H9 (cell line): ENCODE results near the gene SFXN5. TPM values are rescaled to one million over a fixed set of nuclear protein-coding genes. Genes with fewer than 3 reads are reported as not detected.

ENCODE experiments used
- DNase-seq: peaks from one replicate; pipeline ENCODE4 v3.0.0-alpha.2; 2017
- H2AFZ ChIP-seq: one replicate; pipeline ENCODE4 v1.6.1; 2013; ENCODE audit warnings: mild to moderate bottlenecking, low read length, control low read depth, moderate library complexity
- H2AK5ac ChIP-seq: 2 replicates; pipeline ENCODE4 v1.6.1; 2013; ENCODE audit warnings: low read length, control low read depth, mixed read lengths; ENCODE audit not compliant: insufficient read length
- H2BK120ac ChIP-seq: one replicate; pipeline ENCODE4 v1.6.1; 2013; ENCODE audit warnings: low read depth, mild to moderate bottlenecking, low read length, control low read depth, inconsistent platforms; ENCODE audit not compliant: poor library complexity, severe bottlenecking
- H2BK12ac ChIP-seq: 2 replicates; pipeline ENCODE4 v1.6.1; 2013; ENCODE audit warnings: low read length, control low read depth, mixed read lengths, low read depth; ENCODE audit not compliant: insufficient read length
- H2BK15ac ChIP-seq: 2 replicates; pipeline ENCODE4 v1.6.1; 2013; ENCODE audit warnings: low read depth, low read length, control low read depth
- H2BK20ac ChIP-seq: one replicate; pipeline ENCODE4 v1.6.1; 2013; ENCODE audit warnings: low read depth, mild to moderate bottlenecking, low read length, control low read depth, inconsistent platforms; ENCODE audit not compliant: poor library complexity, severe bottlenecking
- H2BK5ac ChIP-seq: 2 replicates; pipeline ENCODE4 v1.6.1; 2013; ENCODE audit warnings: low read length, control low read depth, mixed read lengths; ENCODE audit not compliant: insufficient read length
- H3K14ac ChIP-seq: 2 replicates; pipeline ENCODE4 v1.6.1; 2013; ENCODE audit warnings: low read length, control low read depth; ENCODE audit not compliant: insufficient read depth
- H3K18ac ChIP-seq: 2 replicates; pipeline ENCODE4 v1.6.1; 2013; ENCODE audit warnings: low read depth, mild to moderate bottlenecking, mixed read lengths, low read length, control low read depth; ENCODE audit not compliant: insufficient read length
- H3K23ac ChIP-seq: 2 replicates; pipeline ENCODE4 v1.6.1; 2013; ENCODE audit warnings: low read length, control low read depth, mixed read lengths, low read depth; ENCODE audit not compliant: insufficient read length
- H3K23me2 ChIP-seq: 2 replicates; pipeline ENCODE4 v1.6.1; 2013; ENCODE audit warnings: low read depth, mild to moderate bottlenecking, mixed read lengths, low read length, control low read depth; ENCODE audit not compliant: insufficient read length, poor library complexity, severe bottlenecking
- H3K27ac ChIP-seq: 2 replicates; pipeline ENCODE4 v1.5.1; 2013; ENCODE audit warnings: low read length, control low read depth, mixed read lengths, low read depth; ENCODE audit not compliant: insufficient read length
- H3K27me3 ChIP-seq: 2 replicates; pipeline ENCODE4 v1.6.1; 2013; ENCODE audit warnings: low read length, control low read depth, inconsistent platforms; ENCODE audit not compliant: insufficient read depth
- H3K4ac ChIP-seq: 2 replicates; pipeline ENCODE4 v1.6.1; 2013; ENCODE audit warnings: low read depth, mild to moderate bottlenecking, control low read depth, inconsistent platforms, low read length, moderate library complexity
- H3K4me1 ChIP-seq: 2 replicates; pipeline ENCODE4 v1.6.1; 2013; ENCODE audit warnings: low read length, control low read depth, inconsistent platforms; ENCODE audit not compliant: insufficient read depth
- H3K4me2 ChIP-seq: 2 replicates; pipeline ENCODE4 v1.6.1; 2013; ENCODE audit warnings: low read length, control low read depth, mixed read lengths; ENCODE audit not compliant: insufficient read length, insufficient read depth
- H3K56ac ChIP-seq: 2 replicates; pipeline ENCODE4 v1.6.1; 2013; ENCODE audit warnings: low read depth, mild to moderate bottlenecking, mixed read lengths, low read length, control low read depth; ENCODE audit not compliant: insufficient read length
- H3K79me1 ChIP-seq: 2 replicates; pipeline ENCODE4 v1.6.1; 2013; ENCODE audit warnings: low read depth, mild to moderate bottlenecking, moderate library complexity, low read length, control low read depth, inconsistent platforms; ENCODE audit not compliant: insufficient read depth, poor library complexity, severe bottlenecking
- H3K79me2 ChIP-seq: 2 replicates; pipeline ENCODE4 v1.6.1; 2013; ENCODE audit warnings: low read length, control low read depth, inconsistent platforms; ENCODE audit not compliant: insufficient read depth
- H3K9ac ChIP-seq: 2 replicates; pipeline ENCODE4 v1.6.1; 2013; ENCODE audit warnings: low read length, control low read depth, mixed read lengths; ENCODE audit not compliant: insufficient read length; ENCODE audit errors: extremely low read depth
- H3K9me3 ChIP-seq: one replicate; pipeline ENCODE4 v1.6.1; 2013; ENCODE audit warnings: low read depth, low read length, inconsistent platforms; ENCODE audit not compliant: control insufficient read depth
- H3T11ph ChIP-seq: one replicate; pipeline ENCODE4 v1.6.1; 2013; ENCODE audit warnings: mild to moderate bottlenecking, low read length, control low read depth, inconsistent platforms
- H4K20me1 ChIP-seq: one replicate; pipeline ENCODE4 v1.6.1; 2013; ENCODE audit not compliant: control insufficient read depth, insufficient read length, insufficient read depth
- H4K5ac ChIP-seq: 2 replicates; pipeline ENCODE4 v1.6.1; 2013; ENCODE audit warnings: low read depth, mild to moderate bottlenecking, mixed read lengths, low read length, control low read depth; ENCODE audit not compliant: insufficient read length
- H4K8ac ChIP-seq: replicated peaks from 2 replicates; pipeline ENCODE4 v1.6.1; 2013; ENCODE audit warnings: low read length, control low read depth, mixed read lengths, low read depth; ENCODE audit not compliant: insufficient read length
- H4K91ac ChIP-seq: 2 replicates; pipeline ENCODE4 v1.6.1; 2013; ENCODE audit warnings: low read depth, mild to moderate bottlenecking, moderate library complexity, mixed read lengths, low read length, control low read depth; ENCODE audit not compliant: insufficient read length
- H3K27ac Mint-ChIP-seq, 3 experiments: 2 replicates in 2 of 3; 3 replicates in 1 of 3; pipeline ENCODE4 v1.8.0; 2020 to 2021; ENCODE audit warnings: mixed read lengths in 3 of 3, mild to moderate bottlenecking in 1 of 3, moderate library complexity in 1 of 3
- H3K27me3 Mint-ChIP-seq: 2 replicates; pipeline ENCODE4 v1.8.0; 2021; ENCODE audit warnings: low read depth, mild to moderate bottlenecking, moderate library complexity, mixed read lengths
- H3K36me3 Mint-ChIP-seq, 3 experiments: 2 replicates in 2 of 3; 3 replicates in 1 of 3; pipeline ENCODE4 v1.8.0; 2020 to 2021; ENCODE audit warnings: low read depth in 3 of 3, mixed read lengths in 3 of 3; ENCODE audit not compliant: insufficient read depth in 1 of 3
- H3K4me1 Mint-ChIP-seq, 2 experiments: 2 replicates each; pipeline ENCODE4 v1.8.0; 2020; ENCODE audit warnings: mixed read lengths in 2 of 2
- H3K4me3 Mint-ChIP-seq, 2 experiments: 2 replicates in 1 of 2; 3 replicates in 1 of 2; pipeline ENCODE4 v1.8.0; 2020 to 2021; ENCODE audit warnings: mild to moderate bottlenecking in 2 of 2, mixed read lengths in 2 of 2, moderate library complexity in 1 of 2
- H3K9me3 Mint-ChIP-seq, 2 experiments: 2 replicates in 1 of 2; 3 replicates in 1 of 2; pipeline ENCODE4 v1.8.0; 2020; ENCODE audit warnings: mild to moderate bottlenecking in 2 of 2, mixed read lengths in 2 of 2, moderate library complexity in 1 of 2
- CTCF ChIP-seq: fragments of 200-600 bp; sonication (generic); conservative IDR thresholded peaks from 3 replicates; pipeline ENCODE4 v1.8.0; 2021; ENCODE audit warnings: antibody characterized with exemption, mild to moderate bottlenecking
- WGBS: extraction: QIAGEN DNeasy Blood & Tissue Kit; methylation state at CpG from one replicate; pipeline ENCODE4 v1.1.7; 2013; ENCODE audit warnings: missing lambda C conversion rate, low lambda C conversion rate, mixed read lengths; ENCODE audit not compliant: insufficient read length; ENCODE audit errors: extremely low coverage; 5-methylcytosine and 5-hydroxymethylcytosine counted together
- total RNA-seq: library from RNA; stranded (reverse); gene quantifications from 2 replicates; pipeline ENCODE4 v1.2.1, GENCODE V29; 2021

SFXN5 gene
- total RNA-seq, 1 experiment from 2014 or later: 30.9 TPM

GRCh38 chr2:73018188-73018825 is 53.2 kb downstream of the SFXN5 start:
- no peaks in the 10 kb centered on the region for H3K27me3 Mint-ChIP-seq
- no peak overlapping the region for H3K9ac ChIP-seq
- H2BK20ac ChIP-seq: no peak overlapping the region
- no peak for TF ChIP-seq CTCF
- no peak overlapping the region for H4K91ac ChIP-seq
- no peak overlapping the region for H3K27ac ChIP-seq
- no peak overlapping the region for H3K4me2 ChIP-seq
- H3T11ph ChIP-seq: no peak overlapping the region
- H3K27me3 ChIP-seq: no peaks in the 10 kb centered on the region
- H3K4me3 Mint-ChIP-seq: no peak overlapping the region
- no peak overlapping the region for H3K56ac ChIP-seq
- DNase-seq: no peak
- H3K9me3 Mint-ChIP-seq: no peaks in the 10 kb centered on the region
- H3K9me3 ChIP-seq: no peaks in the 10 kb centered on the region
- no peak overlapping the region for H3K4ac ChIP-seq
- H4K8ac ChIP-seq: no peak overlapping the region
- no peaks in the 10 kb centered on the region for H3K23me2 ChIP-seq
- H3K18ac ChIP-seq: no peak overlapping the region
- WGBS: no CpG with 5 or more reads among the region's 2 CpGs
- H3K79me1 ChIP-seq: no peaks in the 10 kb centered on the region
- H4K20me1 ChIP-seq: no peaks in the 10 kb centered on the region
- H3K27ac Mint-ChIP-seq: 0 out of 7 replicates have a peak overlapping the region, but pooled peaks of 1 of the 3 experiments have one; percentile 57
- no peak overlapping the region for H2AK5ac ChIP-seq
- no peak overlapping the region for H2AFZ ChIP-seq
- H2BK5ac ChIP-seq: no peak overlapping the region
- H3K4me1 Mint-ChIP-seq: no peaks in the 10 kb centered on the region
- no peak overlapping the region for H3K23ac ChIP-seq
- no peak overlapping the region for H2BK120ac ChIP-seq
- no peak overlapping the region for H2BK12ac ChIP-seq
- no peak overlapping the region for H3K14ac ChIP-seq
- H3K36me3 Mint-ChIP-seq: peaks cover 1 to 12% (median 5%) of the 10 kb centered on the region in 3 experiments; a peak in 4 of 7 replicates
- H3K4me1 ChIP-seq: no peaks in the 10 kb centered on the region
- H3K79me2 ChIP-seq: no peaks in the 10 kb centered on the region
- H4K5ac ChIP-seq: no peak overlapping the region
- H2BK15ac ChIP-seq: no peak overlapping the region
